ENCODE data around the gene GPN2. TPM values are rescaled to one million over a fixed set of nuclear protein-coding genes. Genes with fewer than 3 reads are reported as not detected.
"Not testable (repeated sequence)": the region's sequence is repeated elsewhere in the genome, so short reads cannot be mapped to it uniquely, and the experiment has no call there.

GPN2 gene
- total RNA-seq, 4 donors from 2014 or later = 9.6 to 16.5 (median 14.1) TPM

DNA sequence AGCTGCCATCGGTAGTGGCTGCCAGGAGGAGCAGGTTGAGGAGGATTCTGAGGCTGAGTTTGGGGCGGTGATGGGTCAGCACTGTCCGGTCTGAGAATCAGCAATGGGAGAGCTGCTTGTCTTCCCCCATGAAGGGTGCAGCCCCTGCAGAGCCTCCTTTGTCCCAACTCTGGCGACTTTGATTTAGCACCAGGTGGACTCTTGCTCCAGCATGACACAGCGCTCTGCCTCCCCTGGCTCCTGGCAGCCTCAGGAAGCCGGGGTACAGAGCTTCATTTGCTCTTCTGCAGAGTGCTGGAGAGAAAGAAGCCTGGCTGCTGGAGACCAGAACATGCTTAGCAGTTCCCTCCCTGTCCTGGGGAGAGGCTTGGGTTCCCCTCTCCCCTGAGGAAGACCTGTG is 50.3 kb downstream of the GPN2 start:
- Histone ChIP-seq H3K9me3 (no peaks in the 10 kb centered on the region), H3K4me3 (no peak overlapping the region), H3K27ac (replicated peaks in 1 of 4) (no peak overlapping the region), H3K4me1 (no peaks in the 10 kb centered on the region), H3K36me3 (peaks cover 11 to 93% (median 84%) of the 10 kb centered on the region in 4 donors), H3K27me3 (no peaks in the 10 kb centered on the region)
- 71% methylated on average over 3 of the region's 6 CpGs for WGBS
- DNase-seq (ENCODE audit: extremely low spot score) = no peak
- intact Hi-C loops (cut with DNase I) = no loop called here
- TF ChIP-seq POLR2A (IDR thresholded peaks at IDR 0.05; ENCODE audit: low read depth) (no peak), POLR2AphosphoS5 (IDR thresholded peaks at IDR 0.05) (no peak), EP300 (IDR thresholded peaks at IDR 0.05) (no peak)
- TF ChIP-seq, protein P1, sequence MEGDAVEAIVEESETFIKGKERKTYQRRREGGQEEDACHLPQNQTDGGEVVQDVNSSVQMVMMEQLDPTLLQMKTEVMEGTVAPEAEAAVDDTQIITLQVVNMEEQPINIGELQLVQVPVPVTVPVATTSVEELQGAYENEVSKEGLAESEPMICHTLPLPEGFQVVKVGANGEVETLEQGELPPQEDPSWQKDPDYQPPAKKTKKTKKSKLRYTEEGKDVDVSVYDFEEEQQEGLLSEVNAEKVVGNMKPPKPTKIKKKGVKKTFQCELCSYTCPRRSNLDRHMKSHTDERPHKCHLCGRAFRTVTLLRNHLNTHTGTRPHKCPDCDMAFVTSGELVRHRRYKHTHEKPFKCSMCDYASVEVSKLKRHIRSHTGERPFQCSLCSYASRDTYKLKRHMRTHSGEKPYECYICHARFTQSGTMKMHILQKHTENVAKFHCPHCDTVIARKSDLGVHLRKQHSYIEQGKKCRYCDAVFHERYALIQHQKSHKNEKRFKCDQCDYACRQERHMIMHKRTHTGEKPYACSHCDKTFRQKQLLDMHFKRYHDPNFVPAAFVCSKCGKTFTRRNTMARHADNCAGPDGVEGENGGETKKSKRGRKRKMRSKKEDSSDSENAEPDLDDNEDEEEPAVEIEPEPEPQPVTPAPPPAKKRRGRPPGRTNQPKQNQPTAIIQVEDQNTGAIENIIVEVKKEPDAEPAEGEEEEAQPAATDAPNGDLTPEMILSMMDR (IDR thresholded peaks at IDR 0.05) = no peak

- Histone ChIP-seq H3K4me1 (no peaks in the 10 kb centered on the region), H3K36me3 (peaks cover 14 to 96% (median 87%) of the 10 kb centered on the region in 4 donors), H3K4me3 (no peak overlapping the region), H3K9me3 (no peaks in the 10 kb centered on the region), H3K27me3 (no peaks in the 10 kb centered on the region), H3K27ac (replicated peaks in 1 of 4) (no peak overlapping the region)
- 100% methylated on average over 1 of the region's 1 CpG for WGBS
- TF ChIP-seq EP300 (IDR thresholded peaks at IDR 0.05) (no peak), POLR2A (IDR thresholded peaks at IDR 0.05; ENCODE audit: low read depth) (no peak), POLR2AphosphoS5 (IDR thresholded peaks at IDR 0.05) (no peak)
- TF ChIP-seq, protein P1 (IDR thresholded peaks at IDR 0.05) = no peak
- intact Hi-C loops (cut with DNase I) = no loop called here
- no peak for DNase-seq (ENCODE audit: extremely low spot score)
Observed at GRCh38 chr1:26839339-26839722, 50.8 kb downstream of the GPN2 start.

DNA sequence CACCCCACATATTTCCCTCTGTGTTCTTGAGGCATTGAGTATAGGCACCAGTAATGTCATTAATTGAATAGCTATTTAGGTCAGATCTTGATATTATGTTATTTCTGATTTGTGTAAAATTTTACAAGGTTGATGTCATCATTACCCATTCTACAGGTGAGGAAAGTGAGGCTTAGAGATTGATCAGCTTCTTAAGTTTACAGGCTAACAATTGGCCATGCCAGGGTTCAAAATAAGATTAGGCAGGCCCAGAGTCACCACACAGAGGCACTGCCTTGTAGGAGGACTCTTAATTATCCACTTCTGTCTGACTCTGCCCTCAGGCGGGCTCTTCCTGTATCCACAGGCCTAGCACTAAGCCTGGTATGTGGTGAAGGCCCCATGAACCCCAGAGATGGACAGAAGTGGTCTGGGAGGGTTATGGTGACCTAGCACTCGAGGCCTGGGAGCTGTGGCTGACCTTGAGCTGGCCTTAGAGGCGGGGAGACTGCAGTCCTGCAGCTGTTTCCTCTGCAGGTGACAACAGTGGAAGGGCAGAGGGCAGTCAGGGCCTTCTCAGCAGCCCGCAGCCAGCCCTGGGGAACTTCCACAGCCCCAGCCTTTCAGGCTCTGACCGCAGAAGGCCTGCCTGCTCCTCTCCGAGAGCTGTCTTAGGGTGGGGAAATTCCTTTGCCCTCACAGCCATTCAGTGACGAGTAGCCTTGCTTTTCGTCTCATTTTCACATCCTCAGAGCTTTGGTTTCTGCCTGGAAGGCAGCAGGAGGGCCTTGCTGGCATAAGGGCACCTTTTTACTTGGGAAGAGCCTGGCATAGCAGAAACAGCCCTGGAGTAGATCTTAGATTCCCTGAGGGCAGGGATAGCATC is 51.4 kb downstream of the GPN2 start:
- Histone ChIP-seq H3K27me3 (no peaks in the 10 kb centered on the region), H3K4me3 (no peak overlapping the region), H3K9me3 (no peaks in the 10 kb centered on the region), H3K36me3 (peaks cover 15 to 96% (median 88%) of the 10 kb centered on the region in 4 donors), H3K27ac (replicated peaks in 1 of 4) (no peak overlapping the region), H3K4me1 (no peaks in the 10 kb centered on the region)
- TF ChIP-seq EP300 (IDR thresholded peaks at IDR 0.05) (no peak), POLR2AphosphoS5 (IDR thresholded peaks at IDR 0.05) (no peak), POLR2A (IDR thresholded peaks at IDR 0.05; ENCODE audit: low read depth) (no peak)
- TF ChIP-seq, protein P1 (IDR thresholded peaks at IDR 0.05) = no peak
- no peak for DNase-seq (ENCODE audit: extremely low spot score)
- intact Hi-C loops (cut with DNase I) = no loop called here
- 81% methylated on average over 4 of the region's 8 CpGs for WGBS

GRCh38 chr1:26837665-26838064 is 52.4 kb downstream of the GPN2 start:
- H3K4me3 ChIP-seq; H3K9me3 ChIP-seq; H3K4me1 ChIP-seq; intact Hi-C loops (cut with DNase I); DNase-seq (ENCODE audit: extremely low spot score); H3K27ac ChIP-seq (replicated peaks in 1 of 4); H3K27me3 ChIP-seq: not testable (repeated sequence)
- WGBS = 91% methylated on average over 5 of the region's 5 CpGs
- H3K36me3 ChIP-seq = peaks cover 17 to 96% (median 88%) of the 10 kb centered on the region in 4 donors

DNA sequence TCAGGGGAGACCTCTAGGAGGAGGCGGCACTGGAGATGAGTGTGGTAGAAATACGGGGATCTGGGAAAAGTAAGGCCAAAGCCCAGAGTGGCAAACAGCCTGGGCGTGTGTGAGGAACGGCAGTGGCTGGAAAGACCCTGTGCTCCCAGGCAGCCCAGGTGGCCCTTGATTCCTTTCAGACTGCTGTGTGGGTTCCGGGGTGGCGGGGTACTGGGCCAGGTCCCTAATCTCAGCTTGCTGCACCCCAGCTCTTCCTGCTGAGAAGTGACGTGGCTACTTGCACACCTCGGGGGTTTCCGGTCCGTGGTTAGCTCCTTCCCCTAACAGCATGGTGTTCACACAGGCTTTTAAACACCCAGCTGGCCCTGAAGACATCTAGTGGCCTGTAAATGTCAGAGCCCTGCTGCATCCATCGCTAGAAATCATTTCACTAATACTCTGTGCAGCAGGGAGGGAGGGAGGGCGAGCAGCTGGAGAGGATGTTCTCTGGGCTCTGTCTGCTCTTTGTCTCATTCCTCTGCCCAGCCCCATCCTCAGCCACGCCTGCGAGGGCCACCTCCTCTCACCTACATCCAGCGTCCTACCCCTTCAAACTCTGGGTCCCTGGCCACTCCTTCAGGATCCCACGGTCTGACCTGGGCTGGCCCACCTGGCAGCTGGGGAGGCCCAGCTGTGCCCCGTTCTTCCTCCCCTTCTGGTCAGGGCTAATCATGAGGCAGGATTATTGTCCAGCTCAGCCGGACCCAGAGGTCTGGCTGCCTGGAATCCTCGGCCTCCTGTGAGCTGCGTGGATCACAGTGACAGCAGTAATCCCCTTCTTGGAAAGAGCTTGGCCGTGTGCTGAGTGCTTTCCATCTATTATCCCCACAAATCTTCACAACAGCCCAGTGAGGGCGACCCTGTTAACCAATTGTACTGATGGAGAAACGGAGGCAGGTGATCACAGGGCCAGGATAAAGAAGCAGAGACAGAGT is 56.4 kb downstream of the GPN2 start:
- Histone ChIP-seq H3K36me3 (peaks cover 22 to 74% (median 66%) of the 10 kb centered on the region in 4 donors), H3K4me1 (peaks cover 9 to 16% (median 15%) of the 10 kb centered on the region in 4 donors), H3K4me3 (no peak overlapping the region), H3K9me3 (no peaks in the 10 kb centered on the region), H3K27ac (replicated peaks in 1 of 4) (no peak overlapping the region), H3K27me3 (no peaks in the 10 kb centered on the region)
- WGBS = 83% methylated on average over 18 of the region's 23 CpGs
- TF ChIP-seq EP300 (IDR thresholded peaks at IDR 0.05) (no peak), POLR2A (IDR thresholded peaks at IDR 0.05; ENCODE audit: low read depth) (no peak), POLR2AphosphoS5 (IDR thresholded peaks at IDR 0.05) (no peak)
- TF ChIP-seq, protein P1 (IDR thresholded peaks at IDR 0.05) = no peak
- intact Hi-C loops (cut with DNase I) = no loop called here
- DNase-seq (ENCODE audit: extremely low spot score) = no peak

Measured in esophagus muscularis mucosa (tissue), 4 donors.